D721Med (cell line): ENCODE data around the gene OR6Q1.

Source experiments
- DNase-seq: peaks from one replicate; pipeline ENCODE4 v3.0.0; 2011; ENCODE audit warnings: low spot score; ENCODE audit not compliant: insufficient read length
- FAIRE-seq: peaks from 2 replicates; lab custom pipeline; 2011; peaks lifted over from hg19 to GRCh38; lab: Jason Lieb, UNC
- TF ChIP-seq, protein P1 (sequence below): IDR thresholded peaks from 2 replicates; pipeline ENCODE4 v1.5.1; 2012; ENCODE audit warnings: mild to moderate bottlenecking, control low read depth; ENCODE audit not compliant: insufficient read depth; ENCODE audit errors: missing control alignments

The OR6Q1 gene

GRCh38 chr11:58003591-58003990, 27.2 kb upstream of the OR6Q1 start:
- FAIRE-seq (no peak), DNase-seq (no peak)
- TF ChIP-seq, protein P1, sequence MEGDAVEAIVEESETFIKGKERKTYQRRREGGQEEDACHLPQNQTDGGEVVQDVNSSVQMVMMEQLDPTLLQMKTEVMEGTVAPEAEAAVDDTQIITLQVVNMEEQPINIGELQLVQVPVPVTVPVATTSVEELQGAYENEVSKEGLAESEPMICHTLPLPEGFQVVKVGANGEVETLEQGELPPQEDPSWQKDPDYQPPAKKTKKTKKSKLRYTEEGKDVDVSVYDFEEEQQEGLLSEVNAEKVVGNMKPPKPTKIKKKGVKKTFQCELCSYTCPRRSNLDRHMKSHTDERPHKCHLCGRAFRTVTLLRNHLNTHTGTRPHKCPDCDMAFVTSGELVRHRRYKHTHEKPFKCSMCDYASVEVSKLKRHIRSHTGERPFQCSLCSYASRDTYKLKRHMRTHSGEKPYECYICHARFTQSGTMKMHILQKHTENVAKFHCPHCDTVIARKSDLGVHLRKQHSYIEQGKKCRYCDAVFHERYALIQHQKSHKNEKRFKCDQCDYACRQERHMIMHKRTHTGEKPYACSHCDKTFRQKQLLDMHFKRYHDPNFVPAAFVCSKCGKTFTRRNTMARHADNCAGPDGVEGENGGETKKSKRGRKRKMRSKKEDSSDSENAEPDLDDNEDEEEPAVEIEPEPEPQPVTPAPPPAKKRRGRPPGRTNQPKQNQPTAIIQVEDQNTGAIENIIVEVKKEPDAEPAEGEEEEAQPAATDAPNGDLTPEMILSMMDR, result no peak

DNA sequence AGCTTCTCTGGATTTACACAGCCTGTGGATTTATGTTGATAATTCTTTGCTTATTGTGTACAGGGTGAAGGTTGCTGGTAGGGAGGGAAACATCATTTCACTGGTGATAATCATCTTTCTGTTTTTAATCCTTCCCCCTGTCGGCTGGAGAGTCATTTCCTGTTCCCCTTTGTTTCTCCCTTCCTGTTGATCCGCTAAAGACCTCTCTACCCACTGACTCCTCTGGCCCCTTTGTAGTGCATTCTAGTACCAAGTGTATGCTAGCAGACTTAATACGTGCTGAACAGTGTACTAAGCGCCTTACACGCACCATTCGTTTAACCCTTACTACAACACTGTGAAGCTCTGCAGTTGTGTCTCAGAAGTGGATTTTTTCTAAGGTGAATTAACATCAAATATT, 26.1 kb upstream of the OR6Q1 start:
- TF ChIP-seq, protein P1, result no peak
- DNase-seq (no peak), FAIRE-seq (no peak)

DNA sequence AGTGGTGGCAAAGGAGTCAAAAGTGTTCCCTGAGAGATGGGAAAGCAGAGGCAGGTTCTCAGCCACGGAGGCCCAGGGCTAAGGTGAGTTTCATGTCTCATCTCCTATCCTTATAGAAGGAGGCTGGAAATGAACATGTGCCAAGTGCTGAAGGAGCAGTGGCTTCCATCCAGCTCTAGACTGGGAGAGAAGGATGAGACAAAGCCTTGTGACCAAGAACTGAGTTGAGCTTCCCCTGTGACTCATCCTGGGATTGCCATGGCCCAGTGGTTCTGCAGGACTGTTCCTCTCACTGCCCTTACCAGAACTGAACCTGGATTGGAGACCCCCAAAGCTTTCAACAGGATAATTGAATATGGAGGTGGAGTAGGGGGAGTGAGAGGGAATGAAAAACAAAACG, 23.8 kb upstream of the OR6Q1 start:
- TF ChIP-seq, protein P1, result no peak
- FAIRE-seq, result no peak
- no peak for DNase-seq

DNA sequence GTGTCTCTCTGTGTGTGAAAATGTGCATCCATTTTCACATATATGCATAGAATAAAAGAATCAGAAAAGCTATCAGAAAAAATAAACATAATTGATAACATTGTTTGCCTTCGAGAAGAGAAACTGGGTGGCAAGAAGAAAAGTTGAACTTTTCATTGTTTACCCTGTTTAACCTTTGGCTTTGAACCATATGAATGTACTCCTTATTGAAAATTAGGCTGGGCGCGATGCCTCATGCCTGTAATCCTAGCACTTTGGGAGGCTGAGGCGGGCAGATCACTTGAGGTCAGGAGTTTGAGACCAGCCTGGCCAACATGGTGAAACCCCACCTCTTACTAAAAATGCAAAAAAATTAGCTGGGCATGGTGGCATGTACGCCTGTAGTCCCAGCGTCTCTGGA, 19.0 kb upstream of the OR6Q1 start:
- DNase-seq, result no peak

GRCh38 chr11:58023435-58023931, 7.3 kb upstream of the OR6Q1 start, which contains the start of gene OR9Q1:
Gene OR9Q1, plus strand, starts transcription at chr11:58023881. Its CDS starts 155,564 bp downstream, at chr11:58179445.
- DNase-seq, result no peak
- TF ChIP-seq, protein P1, result no peak
- FAIRE-seq, result no peak

More for the DNA sequence above, 19.0 kb upstream of the OR6Q1 start:
- no peak for FAIRE-seq
- TF ChIP-seq, protein P1, result no peak

GRCh38 chr11:58024601-58025091, 6.1 kb upstream of the OR6Q1 start:
- DNase-seq (no peak), FAIRE-seq (no peak)
- TF ChIP-seq, protein P1, result no peak

GRCh38 chr11:58027341-58027740, 3.4 kb upstream of the OR6Q1 start:
- TF ChIP-seq, protein P1, result no peak
- DNase-seq (no peak), FAIRE-seq (no peak)
